IPS-20b (cell line): Measurements from ENCODE around the gene SELPLG.

Source experiments
- H3K27ac ChIP-seq: one replicate; pipeline ENCODE4 v1.5.1; 2013; ENCODE audit warnings: low read length
- H3K27me3 ChIP-seq: 2 replicates; pipeline ENCODE4 v1.6.1; 2013; ENCODE audit warnings: mild to moderate bottlenecking, low read length, inconsistent platforms; ENCODE audit not compliant: insufficient read depth
- H3K36me3 ChIP-seq: 2 replicates; pipeline ENCODE4 v1.6.1; 2013; ENCODE audit warnings: low read depth, mild to moderate bottlenecking, inconsistent platforms, low read length, moderate library complexity; ENCODE audit not compliant: insufficient read depth
- H3K4me1 ChIP-seq: 2 replicates; pipeline ENCODE4 v1.6.1; 2013; ENCODE audit warnings: mild to moderate bottlenecking, control low read depth, inconsistent platforms, low read length, moderate library complexity; ENCODE audit not compliant: insufficient read depth
- H3K4me3 ChIP-seq: 2 replicates; pipeline ENCODE4 v1.5.1; 2013; ENCODE audit warnings: mild to moderate bottlenecking, low read length, inconsistent platforms
- H3K9ac ChIP-seq: 2 replicates; pipeline ENCODE4 v1.6.1; 2013; ENCODE audit warnings: low read depth, mild to moderate bottlenecking, inconsistent platforms, low read length, moderate library complexity
- H3K9me3 ChIP-seq: 2 replicates; pipeline ENCODE4 v1.6.1; 2013; ENCODE audit warnings: mild to moderate bottlenecking, low read depth, low read length, inconsistent platforms; ENCODE audit not compliant: insufficient read depth

SELPLG gene

GRCh38 chr12:108643941-108644810 lies 10.5 kb upstream of the SELPLG start:
- Histone ChIP-seq H3K27me3 (no peaks in the 10 kb centered on the region), H3K36me3 (peaks cover 53% of the 10 kb centered on the region), H3K27ac (no peak overlapping the region), H3K4me3 (no peak overlapping the region), H3K9ac (no peak overlapping the region), H3K9me3 (no peaks in the 10 kb centered on the region), H3K4me1 (peaks cover 2% of the 10 kb centered on the region)

GRCh38 chr12:108642899-108643654 lies 9.4 kb upstream of the SELPLG start:
- Histone ChIP-seq H3K4me3 (no peak overlapping the region), H3K9me3 (no peaks in the 10 kb centered on the region), H3K27me3 (no peaks in the 10 kb centered on the region), H3K36me3 (peaks cover 42% of the 10 kb centered on the region), H3K9ac (no peak overlapping the region), H3K27ac (no peak overlapping the region), H3K4me1 (peaks cover 11% of the 10 kb centered on the region)

DNA sequence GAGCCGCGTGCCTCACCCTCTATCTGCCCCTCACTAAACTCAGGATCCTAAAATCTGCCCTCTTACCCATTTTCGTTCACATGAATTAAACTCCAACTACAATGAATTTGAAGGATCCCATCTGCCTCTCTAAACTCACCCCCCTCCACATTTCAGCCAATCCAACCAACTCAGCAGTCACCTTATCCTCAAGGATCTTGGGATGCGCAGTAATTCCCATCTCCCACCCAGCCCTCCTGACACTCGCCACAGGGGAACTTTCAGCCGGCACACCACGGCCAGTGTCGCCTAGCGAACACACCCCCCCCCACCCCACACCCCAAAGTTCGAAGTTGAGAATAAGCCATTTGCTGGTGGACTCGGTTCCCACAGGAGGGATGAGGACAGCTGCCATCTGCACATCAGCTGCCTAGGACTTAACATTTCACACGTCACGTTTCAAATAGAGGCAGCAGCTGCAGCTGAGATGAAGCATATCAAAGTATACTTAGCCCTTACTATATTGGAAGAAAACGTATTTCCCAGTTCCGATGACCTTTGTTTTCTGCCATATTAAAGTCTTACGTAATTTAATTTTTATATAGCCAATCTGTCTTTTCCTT lies 8.7 kb upstream of the SELPLG start:
- H3K4me1 ChIP-seq = peaks cover 18% of the 10 kb centered on the region
- H3K9ac ChIP-seq = no peak overlapping the region
- no peaks in the 10 kb centered on the region for H3K27me3 ChIP-seq
- no peaks in the 10 kb centered on the region for H3K9me3 ChIP-seq
- H3K27ac ChIP-seq = no peak overlapping the region
- no peak overlapping the region for H3K4me3 ChIP-seq
- H3K36me3 ChIP-seq = peaks cover 35% of the 10 kb centered on the region

- H3K27me3 ChIP-seq = no peaks in the 10 kb centered on the region
- H3K36me3 ChIP-seq = peaks cover 28% of the 10 kb centered on the region
- H3K27ac ChIP-seq = no peak overlapping the region
- peaks cover 24% of the 10 kb centered on the region for H3K4me1 ChIP-seq
- no peaks in the 10 kb centered on the region for H3K9me3 ChIP-seq
- H3K4me3 ChIP-seq = no peak overlapping the region
- no peak overlapping the region for H3K9ac ChIP-seq
Measured at GRCh38 chr12:108641446-108642268, 8.0 kb upstream of the SELPLG start.

DNA sequence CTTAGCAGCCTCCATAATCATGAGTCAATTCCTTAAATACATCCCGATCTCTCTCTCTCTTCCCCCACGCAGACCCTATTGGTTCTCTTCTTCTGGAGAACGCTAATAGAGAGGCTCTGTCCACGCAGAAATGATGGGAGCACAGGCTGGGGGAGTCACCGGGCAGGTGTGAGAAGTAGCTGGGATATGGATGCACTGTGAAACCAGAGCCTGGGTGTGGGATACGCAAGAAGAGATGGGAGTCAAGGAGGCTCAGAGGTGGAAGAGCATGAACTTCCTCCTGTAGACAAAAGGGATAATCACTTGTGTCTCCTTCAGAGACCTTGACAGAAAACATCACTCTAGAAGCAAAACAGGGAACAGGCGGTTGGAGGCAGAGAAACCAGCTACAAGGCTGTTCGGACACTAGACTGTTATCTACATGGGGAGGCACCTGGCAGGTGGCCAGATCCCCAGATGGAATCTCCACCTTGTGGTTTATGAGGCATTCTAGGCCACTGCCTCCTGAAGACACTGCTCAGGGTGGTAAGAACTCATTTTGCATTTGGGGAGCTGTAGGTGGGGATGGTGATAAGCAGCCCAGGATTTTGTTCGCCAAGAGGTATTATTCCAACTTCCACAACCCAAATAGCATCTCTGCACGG lies 7.2 kb upstream of the SELPLG start:
- no peak overlapping the region for H3K9ac ChIP-seq
- H3K4me3 ChIP-seq = no peak overlapping the region
- peaks cover 24% of the 10 kb centered on the region for H3K4me1 ChIP-seq
- H3K27ac ChIP-seq = no peak overlapping the region
- no peaks in the 10 kb centered on the region for H3K27me3 ChIP-seq
- H3K36me3 ChIP-seq = peaks cover 20% of the 10 kb centered on the region
- no peaks in the 10 kb centered on the region for H3K9me3 ChIP-seq

DNA sequence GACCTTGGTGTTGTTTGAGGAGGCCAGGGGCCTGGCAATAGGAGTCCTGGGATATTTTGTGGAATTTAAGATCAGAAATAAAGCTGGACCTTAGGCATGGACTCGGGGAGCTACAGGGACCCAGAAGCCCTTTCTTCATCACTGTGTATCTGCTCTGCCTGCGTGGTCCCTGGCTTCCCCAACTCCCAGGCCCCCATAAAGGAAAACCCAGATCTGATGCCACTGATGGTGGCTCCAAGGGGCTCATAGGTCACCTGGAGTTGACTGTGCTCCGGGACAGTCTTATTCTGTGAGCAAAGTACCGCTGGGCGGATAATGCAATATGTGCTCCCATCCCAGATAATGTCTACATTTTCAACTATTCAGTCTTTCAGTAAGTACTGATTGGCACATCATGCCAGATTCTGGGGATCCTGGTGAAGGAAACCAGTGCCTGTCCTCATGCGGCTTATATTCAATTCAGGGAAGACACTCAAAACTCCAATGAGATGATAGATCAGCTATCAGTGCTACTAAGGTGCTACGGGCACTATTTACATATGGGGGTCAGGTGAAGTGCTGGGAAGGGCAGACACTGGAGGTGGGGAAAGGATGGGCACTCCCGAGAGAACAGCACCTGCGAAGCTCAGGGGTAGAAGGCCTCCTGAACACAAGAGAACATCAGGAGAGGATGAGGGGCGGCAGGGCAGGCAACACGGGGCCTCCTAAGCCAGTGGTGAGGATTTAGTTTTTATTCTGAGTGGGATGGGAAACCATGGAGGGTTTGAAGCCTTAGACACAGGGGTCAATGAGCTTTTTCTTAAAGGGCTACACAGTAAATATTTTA lies 5.5 kb upstream of the SELPLG start:
- H3K4me1 ChIP-seq = peaks cover 34% of the 10 kb centered on the region

DNA sequence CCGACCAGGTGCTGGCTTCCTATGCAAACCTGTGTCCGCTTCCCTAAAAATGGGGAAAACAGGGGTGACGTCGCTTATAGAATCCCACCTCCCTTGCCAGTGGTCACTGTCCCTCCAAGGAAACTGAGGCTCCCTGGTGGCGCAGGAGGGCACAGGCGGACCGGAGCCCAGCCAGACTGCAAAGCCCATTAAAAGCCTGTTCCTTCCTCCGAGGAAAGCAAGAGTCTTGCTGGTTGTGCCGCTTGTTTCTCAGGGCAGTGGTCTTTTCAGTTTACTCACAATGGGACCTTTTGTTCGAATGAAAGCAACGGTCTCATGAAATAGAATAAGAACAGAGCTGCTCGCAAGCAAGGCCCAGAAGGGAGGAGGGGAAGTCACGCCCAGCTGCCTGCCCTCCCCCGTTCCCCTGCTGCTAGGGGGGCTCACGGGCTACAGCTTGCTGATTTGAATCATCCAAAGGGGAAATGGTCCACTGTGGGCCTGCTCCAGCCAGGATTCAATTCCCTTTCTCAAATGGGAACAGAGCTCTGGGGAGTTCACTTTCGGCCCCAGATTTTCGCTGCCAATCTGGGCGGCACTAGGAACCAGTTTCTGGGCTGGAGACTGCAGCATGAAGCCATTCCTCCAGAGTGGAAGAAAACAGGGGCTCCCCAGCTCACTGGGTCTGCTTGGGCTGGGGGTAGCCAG lies 4.6 kb upstream of the SELPLG start:
- no peaks in the 10 kb centered on the region for H3K27me3 ChIP-seq
- H3K27ac ChIP-seq = peak overlapping the region; percentile 81
- H3K9me3 ChIP-seq = no peaks in the 10 kb centered on the region
- peak overlapping the region; percentile 76; the same call in 1 of the 2 replicates for H3K9ac ChIP-seq
- no peaks in the 10 kb centered on the region for H3K36me3 ChIP-seq
- peaks cover 38% of the 10 kb centered on the region for H3K4me1 ChIP-seq
- peak overlapping the region; percentile 44; the same call in 1 of the 2 replicates for H3K4me3 ChIP-seq

More for the DNA sequence above, 5.5 kb upstream of the SELPLG start:
- Histone ChIP-seq H3K27ac (peak overlapping the region; percentile 81), H3K27me3 (no peaks in the 10 kb centered on the region), H3K36me3 (0 out of 2 replicates have a peak, but pooled peaks cover 3% of the 10 kb centered on the region), H3K9me3 (no peaks in the 10 kb centered on the region), H3K4me3 (no peak overlapping the region), H3K9ac (peak overlapping the region; percentile 76; the same call in 1 of the 2 replicates)

- peak overlapping the region; percentile 25; the same call in 1 of the 2 replicates for H3K4me3 ChIP-seq
- H3K4me1 ChIP-seq = peaks cover 38% of the 10 kb centered on the region
- H3K36me3 ChIP-seq = no peaks in the 10 kb centered on the region
- H3K27ac ChIP-seq = no peak overlapping the region
- H3K9me3 ChIP-seq = no peaks in the 10 kb centered on the region
- no peaks in the 10 kb centered on the region for H3K27me3 ChIP-seq
- peak overlapping the region; percentile 60; the same call in 1 of the 2 replicates for H3K9ac ChIP-seq
Measured at GRCh38 chr12:108637222-108637971, 3.7 kb upstream of the SELPLG start.

DNA sequence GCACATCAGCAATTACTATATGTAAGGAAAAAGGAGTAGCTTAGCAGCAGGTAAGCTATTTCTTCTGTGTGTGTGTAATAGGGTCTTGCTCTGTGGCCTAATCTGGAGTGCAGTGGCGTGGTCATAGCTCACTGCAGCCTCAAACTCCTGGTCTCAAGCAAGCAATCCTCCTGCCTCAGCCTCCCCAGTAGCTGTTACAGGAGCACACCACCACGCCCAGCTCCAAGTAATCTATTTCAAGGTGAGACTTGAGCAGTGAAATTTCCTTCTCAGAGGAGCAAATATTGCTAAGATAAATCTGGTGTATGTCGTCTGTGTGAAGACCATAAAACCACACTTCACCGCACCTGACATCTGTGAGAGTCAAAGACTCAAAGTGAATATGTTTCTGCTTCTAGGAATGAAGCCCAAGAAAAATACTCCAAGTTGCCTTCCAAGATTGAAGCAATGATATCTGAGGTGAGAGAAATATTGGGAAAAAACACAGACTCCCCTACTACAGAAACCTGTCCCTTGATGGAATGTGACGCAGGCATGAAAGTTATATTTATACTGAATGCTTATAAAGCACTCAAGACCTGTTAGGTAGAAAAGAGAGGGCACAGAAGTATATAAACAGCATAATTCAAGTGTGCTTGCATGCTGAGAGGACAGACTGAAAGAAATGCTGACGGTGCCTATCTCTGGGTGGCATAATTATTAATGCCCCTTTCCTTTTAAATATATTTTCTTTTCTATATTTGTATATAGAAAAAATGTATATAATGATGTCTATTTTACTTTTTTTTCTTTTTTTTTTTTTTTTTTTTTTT lies 2.5 kb upstream of the SELPLG start:
- H3K36me3 ChIP-seq = no peaks in the 10 kb centered on the region
- peak overlapping the region; percentile 27; the same call in 1 of the 2 replicates for H3K9ac ChIP-seq
- no peaks in the 10 kb centered on the region for H3K9me3 ChIP-seq
- peaks cover 38% of the 10 kb centered on the region for H3K4me1 ChIP-seq
- no peak overlapping the region for H3K4me3 ChIP-seq
- no peaks in the 10 kb centered on the region for H3K27me3 ChIP-seq
- H3K27ac ChIP-seq = no peak overlapping the region
